GM12874 (cell line): ENCODE data around the gene ORC4.

Experiments
- TF ChIP-seq, protein P1 (sequence below): IDR thresholded peaks from 2 replicates; pipeline ENCODE4 v1.5.1; 2011; ENCODE audit warnings: low read depth, mild to moderate bottlenecking, control low read depth, low read length, moderate library complexity; ENCODE audit not compliant: insufficient read depth

ORC4 gene

DNA sequence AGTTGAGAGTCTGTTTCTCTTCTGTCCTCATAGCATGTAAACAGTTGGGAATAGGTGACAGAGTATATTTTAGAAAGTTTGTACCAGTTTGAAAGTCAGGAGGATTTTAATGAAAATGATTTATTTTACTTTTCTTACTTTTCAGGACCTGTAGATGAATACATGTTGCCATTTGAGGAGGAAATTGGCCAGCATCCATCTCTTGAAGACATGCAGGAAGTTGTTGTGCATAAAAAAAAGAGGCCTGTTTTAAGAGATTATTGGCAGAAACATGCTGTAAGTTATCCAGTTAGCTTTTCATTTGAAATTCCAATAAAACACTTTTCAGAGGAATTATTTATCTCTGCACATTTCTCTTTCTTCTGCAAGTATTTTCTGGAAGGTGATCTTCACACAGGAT lies 94.7 kb downstream of the ORC4 start:
- TF ChIP-seq, protein P1, sequence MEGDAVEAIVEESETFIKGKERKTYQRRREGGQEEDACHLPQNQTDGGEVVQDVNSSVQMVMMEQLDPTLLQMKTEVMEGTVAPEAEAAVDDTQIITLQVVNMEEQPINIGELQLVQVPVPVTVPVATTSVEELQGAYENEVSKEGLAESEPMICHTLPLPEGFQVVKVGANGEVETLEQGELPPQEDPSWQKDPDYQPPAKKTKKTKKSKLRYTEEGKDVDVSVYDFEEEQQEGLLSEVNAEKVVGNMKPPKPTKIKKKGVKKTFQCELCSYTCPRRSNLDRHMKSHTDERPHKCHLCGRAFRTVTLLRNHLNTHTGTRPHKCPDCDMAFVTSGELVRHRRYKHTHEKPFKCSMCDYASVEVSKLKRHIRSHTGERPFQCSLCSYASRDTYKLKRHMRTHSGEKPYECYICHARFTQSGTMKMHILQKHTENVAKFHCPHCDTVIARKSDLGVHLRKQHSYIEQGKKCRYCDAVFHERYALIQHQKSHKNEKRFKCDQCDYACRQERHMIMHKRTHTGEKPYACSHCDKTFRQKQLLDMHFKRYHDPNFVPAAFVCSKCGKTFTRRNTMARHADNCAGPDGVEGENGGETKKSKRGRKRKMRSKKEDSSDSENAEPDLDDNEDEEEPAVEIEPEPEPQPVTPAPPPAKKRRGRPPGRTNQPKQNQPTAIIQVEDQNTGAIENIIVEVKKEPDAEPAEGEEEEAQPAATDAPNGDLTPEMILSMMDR, result no peak

DNA sequence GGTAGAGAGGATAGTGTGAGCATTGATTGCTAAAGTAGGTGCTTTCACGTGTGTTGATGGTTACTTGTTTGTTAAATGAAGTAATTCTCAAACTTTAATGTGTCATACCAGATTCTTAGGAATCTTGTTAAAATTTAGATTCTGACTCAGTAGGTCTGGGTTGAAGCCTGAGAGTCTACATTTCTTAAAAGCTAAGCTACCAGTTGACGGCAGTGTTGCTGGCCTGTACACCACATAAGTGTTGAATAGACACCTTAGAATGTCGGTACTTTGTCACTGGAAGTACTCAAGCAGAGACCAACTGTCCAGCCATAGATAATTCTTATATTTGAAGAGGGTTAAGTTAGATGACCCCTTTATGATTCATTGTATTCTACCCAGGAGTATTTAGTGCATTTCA lies 95.9 kb downstream of the ORC4 start:
- TF ChIP-seq, protein P1, result no peak

DNA sequence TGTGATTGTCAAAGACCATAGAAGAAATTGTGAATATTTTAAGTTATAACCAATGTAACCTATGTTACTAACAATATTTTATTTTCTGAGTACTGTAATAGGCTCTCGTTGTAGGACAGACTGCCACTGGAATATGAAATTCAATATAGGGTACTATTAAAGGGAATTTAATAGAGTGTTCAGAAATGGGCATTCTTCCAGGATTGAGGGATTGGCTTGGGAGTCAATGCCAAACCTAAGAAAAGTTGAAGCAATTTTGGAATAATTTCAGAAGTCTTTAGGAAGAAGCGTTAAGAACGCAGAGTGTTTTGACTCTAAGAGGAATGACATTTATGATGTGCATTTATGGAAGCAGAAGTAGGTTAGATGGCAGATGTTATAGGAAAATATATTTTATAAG lies 96.7 kb downstream of the ORC4 start:
- TF ChIP-seq, protein P1, result no peak

GRCh38 chr2:147917161-147917560 lies 103.4 kb downstream of the ORC4 start:
- TF ChIP-seq, protein P1, result no peak

- TF ChIP-seq, protein P1, result no peak
Observed at GRCh38 chr2:147916723-147917122, 103.8 kb downstream of the ORC4 start.

GRCh38 chr2:147916067-147916466 lies 104.5 kb downstream of the ORC4 start:
- TF ChIP-seq, protein P1, result no peak

- TF ChIP-seq, protein P1, result no peak
Observed at GRCh38 chr2:147913701-147914480, 106.6 kb downstream of the ORC4 start.
